ENCODE results near the gene SMIM15.
"Not testable (repeated sequence)": the region's sequence is repeated elsewhere in the genome, so short reads cannot be mapped to it uniquely, and the experiment has no call there.

The SMIM15 gene
- total RNA-seq: 29.6 reads per million, percentile 56 among the genes with 10 or more reads in this experiment

DNA sequence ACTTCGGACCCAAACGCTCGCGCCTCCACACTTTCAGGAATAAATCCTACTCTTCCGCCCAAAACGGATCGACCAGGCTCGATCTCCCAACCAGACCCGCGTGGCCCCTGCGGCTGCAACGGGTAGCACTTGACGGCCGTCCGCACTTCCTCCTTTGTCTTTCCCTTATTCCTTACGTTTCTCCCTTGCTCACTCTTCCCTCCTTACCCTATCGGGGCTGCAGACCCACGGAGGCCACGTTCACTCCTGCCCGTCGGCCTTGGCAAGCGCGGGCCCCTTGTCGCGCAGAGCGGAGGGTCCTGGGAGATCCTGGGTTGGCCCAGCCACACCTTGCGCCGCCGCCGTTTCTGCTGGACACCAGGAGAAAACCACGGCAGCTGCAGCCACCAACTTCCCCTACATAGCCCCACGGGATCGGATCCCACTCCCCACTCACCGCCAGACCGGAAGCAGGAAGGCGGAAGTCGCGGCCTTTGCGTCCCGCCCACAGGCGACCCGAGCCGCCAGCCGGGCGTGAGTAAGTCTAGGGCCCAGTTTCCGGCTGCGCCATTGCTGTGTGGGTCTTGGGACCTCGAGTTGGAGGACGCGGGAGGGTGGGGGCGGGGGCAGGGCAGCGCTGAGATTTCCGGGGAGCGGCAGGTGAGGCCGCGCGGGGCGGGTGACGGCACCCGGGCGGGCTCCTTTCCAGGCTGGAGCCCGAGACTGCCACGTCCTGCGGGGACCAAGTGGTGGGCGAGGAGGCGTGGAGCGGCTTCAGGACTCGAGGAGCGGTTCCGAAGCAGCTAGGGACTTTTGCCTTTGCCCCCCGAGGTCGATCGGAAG, at the start of gene SMIM15:
Gene SMIM15, minus strand, starts transcription at position 459 of the 822 bp plus-strand sequence. CDS start 2,297 bp downstream, outside the sequence.
- peak; percentile 67 for DNase-seq

DNA sequence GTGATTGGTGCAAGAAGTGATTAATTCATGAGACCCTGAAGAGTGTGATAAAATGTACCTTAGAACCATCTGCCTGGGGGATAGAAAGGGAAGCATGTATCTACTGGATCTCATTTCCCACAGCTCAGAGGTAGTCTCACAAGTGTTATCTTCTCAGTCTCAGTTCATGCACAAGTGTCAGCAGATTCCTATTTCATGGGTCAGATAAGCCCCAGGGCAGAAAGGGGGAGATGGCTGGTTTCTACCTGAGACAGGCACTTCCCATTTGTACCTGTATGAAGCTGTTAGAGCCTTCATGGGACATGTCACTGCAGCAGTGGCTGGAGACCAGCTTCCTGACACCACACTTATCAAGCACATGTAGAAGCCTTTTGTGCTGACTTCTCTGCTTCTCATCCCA, 45.6 kb upstream of the SMIM15 start:
- DNase-seq: no peak

GRCh38 chr5:61205013-61205412, 42.7 kb upstream of the SMIM15 start:
- no peak for DNase-seq

DNA sequence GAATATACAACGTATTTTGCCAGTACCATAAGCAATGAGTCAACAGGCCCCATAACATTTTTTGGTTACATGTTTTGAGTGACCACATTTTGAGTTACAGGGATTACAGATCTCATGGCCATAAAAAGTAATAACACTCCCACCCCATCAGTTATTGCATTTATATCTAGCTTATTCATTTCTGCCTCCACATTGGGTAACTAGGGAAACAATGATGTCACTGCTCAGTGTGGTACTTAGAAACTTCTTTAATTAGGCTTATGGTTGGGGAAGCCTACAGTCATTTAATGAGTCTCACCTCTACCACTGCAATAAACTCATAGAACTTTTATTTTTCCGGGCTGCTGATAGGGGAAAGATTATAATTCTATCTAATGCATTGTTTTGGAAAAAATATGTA, 39.9 kb upstream of the SMIM15 start:
- no peak for DNase-seq

DNA sequence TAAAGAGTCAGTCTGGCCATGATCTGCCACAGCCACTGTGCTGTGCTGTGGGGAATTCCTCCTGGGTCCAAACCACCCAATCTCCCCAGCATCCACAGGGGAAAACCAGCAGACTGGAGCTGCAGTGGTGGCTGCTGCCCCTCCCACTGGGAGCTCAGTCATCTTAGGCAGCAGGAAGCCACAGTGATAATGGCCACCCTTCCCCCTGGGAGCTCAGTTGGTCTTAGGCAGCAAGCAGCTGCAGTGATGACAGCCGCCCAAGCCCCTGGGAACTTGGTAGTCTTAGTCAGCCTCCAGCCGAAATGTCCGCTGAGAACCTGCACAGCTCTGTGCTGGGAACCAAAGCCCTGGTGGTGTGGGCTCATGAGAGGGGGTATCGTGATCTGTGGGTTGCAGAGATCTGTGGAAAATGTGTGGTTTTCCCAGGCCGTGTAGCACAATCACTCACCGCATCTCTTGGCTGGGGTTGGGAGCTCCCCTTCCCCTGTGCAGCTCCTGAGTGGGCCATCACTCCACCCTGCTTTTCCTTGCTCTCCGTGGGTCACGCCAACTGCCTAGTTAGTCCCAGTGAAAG, 38.4 kb upstream of the SMIM15 start:
- no peak for DNase-seq

DNA sequence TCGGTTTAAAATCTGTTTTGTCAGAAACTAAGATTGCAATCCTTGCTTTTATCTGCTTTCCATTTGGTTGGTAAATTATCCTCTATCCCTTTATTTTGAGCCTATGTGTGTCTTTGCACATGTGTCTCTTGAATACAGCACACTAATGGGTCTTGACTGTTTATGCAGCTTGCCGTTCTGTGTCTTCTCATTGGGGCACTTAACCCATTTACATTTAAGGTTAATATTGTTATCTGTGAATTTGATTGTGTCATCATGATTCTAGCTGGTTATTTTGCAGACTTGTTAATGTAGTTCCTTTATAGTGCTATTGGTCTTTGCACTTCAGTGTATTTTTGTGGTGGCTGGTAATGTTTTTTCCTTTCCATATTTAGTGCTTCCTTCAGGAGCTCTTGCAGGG, 36.3 kb upstream of the SMIM15 start:
- no peak for DNase-seq

DNA sequence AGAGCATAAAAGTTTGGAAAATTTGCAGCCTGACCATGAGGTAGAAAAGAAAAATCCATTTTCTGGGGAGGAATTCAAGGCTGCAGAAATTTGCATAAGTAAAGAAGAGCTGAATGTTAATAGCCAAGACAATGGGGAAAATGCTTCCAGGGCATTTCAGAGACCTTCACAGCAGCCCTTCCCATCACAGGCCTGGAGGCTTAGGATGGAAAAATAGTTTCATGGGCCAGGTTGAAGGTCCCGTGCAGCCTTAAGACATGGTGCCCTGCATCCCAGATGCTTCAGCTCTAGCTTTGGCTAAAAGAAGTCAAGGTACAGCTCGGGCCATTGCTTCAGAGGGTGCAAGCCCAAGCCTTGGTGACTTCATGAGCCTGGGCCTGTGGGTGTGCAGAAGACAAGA, 25.6 kb upstream of the SMIM15 start:
- DNase-seq: not testable (repeated sequence)

DNA sequence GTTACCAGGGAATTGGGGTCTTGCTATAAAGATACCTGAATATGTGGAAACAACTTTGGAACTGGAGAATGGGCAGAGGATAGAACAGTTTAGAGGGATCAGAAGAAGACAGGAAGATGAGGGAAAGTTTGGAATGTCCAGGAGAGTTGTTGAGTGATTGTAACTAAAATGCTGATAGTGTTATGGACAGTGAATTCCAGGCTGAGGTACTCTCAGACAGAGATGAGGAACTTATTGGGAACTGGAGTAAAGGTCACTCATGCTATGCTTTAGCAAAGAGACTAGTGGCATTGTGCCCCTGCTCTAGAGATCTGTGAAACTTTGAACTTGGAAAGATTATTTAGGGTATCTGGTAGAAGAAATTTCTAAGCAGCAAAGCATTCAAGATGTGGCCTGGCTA, 25.1 kb upstream of the SMIM15 start:
- DNase-seq: not testable (repeated sequence)

GRCh38 chr5:61186634-61187033, 24.4 kb upstream of the SMIM15 start:
- DNase-seq: no peak

GRCh38 chr5:61184708-61185107, 22.4 kb upstream of the SMIM15 start:
- no peak for DNase-seq

DNA sequence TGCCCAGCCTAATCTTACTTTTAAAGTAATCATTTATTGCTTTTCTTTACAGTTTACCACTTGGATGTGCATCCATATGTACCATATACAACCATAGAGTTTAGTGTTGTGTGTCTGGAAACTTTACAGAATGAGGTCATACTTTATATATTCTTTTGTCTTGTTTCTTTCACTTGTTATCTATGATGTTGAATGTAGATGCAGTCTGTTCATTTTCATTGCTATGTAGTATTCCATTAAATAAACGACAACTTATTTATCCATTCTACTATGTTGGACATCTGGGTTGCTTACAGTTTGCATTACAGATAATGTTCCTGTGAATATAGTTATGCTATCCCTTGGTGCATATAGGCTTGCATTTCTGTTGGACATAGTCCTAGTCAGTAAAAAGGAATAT, 21.3 kb upstream of the SMIM15 start:
- DNase-seq: no peak

GRCh38 chr5:61182449-61182848, 20.2 kb upstream of the SMIM15 start:
- no peak for DNase-seq

DNA sequence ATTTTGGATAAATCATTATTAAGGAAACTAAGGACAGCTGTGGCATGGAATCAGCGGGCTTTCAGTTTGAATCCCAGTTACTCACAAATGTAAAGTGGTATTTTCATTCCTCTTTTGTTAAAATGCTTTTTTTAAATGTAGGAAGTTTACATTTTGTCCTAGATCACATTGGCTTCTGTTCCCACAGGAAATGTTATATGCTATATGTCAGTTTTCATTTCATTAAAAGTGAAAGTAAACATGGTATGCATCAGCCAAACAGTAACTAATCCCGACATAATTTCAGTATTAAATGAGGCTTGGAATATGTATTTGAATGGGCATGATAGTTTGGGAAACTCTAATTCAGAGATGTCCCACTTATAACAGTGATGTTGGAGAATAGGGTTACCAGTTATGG, 18.6 kb upstream of the SMIM15 start:
- no peak for DNase-seq

- no peak for DNase-seq
These were observed 16.4 kb upstream of the SMIM15 start for GRCh38 chr5:61178702-61179101.

DNA sequence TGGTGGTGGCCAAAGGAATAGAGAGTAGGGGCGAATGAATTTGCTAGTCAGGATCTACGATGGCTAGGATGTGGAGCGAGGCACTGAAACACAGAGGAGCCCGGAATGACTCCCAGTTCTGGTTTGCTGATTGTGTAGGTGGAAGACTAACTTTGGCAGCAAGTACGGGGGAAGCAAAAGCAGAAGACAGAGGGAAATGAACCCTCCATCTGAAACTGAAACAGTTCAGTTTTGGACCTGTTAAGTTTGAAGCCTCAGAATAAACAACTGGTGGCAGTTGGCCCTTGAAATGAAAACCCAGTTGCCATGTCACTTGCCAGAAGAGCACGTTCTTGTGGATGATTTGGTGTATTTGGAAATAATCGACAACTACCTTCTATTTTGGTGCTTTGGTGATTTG, 15.4 kb upstream of the SMIM15 start:
- DNase-seq: no peak

- no peak for DNase-seq
These were observed 14.8 kb upstream of the SMIM15 start for GRCh38 chr5:61177070-61177469.

GRCh38 chr5:61176631-61177030, 14.4 kb upstream of the SMIM15 start:
- no peak for DNase-seq

DNA sequence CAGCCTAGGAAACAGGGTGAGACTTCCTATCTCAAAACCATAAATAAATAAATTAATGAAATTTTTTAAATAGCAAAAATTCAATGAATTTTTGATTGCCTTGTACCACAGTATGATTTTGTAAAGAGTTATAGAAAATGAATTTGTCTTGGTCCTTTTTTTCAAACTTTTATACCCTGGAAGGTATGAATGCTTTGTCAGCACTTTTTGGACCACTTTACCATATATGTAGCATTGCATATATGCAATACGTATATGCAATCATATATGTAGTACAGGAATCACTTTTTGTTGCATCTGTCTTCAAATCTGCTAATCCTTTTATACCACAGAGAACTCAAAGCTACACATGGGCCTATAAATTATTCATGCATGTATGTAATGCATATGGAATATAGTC, 9.2 kb upstream of the SMIM15 start:
- no peak for DNase-seq

GRCh38 chr5:61168951-61169350, 6.7 kb upstream of the SMIM15 start:
- DNase-seq: no peak

- DNase-seq: no peak
These were observed 5.1 kb upstream of the SMIM15 start for GRCh38 chr5:61167382-61167781.

DNA sequence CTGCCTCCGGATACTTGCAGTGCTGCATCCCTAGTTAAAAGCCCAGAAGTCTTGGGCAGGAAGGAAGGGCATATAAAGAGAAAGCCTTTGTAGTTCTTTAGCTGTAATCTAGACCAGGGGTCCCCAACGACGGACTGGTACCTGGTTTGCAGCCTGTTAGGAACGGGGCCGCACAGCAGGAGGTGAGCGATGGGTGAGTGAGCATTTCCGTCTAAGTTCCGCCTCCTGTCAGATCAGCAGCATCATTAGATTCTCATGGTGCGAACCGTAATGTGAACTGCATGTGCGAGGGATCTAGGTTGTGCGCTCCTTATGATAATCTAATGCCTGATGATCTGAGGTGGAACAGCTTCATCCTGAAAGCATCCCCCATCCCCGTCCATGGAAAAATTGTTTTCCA, 1.6 kb upstream of the SMIM15 start:
- DNase-seq: no peak

- no peak for DNase-seq
These were observed 732 bp upstream of the SMIM15 start for GRCh38 chr5:61162832-61163567.

- DNase-seq: no peak
These were observed 1.8 kb downstream of the SMIM15 start for GRCh38 chr5:61160497-61160896.

DNA sequence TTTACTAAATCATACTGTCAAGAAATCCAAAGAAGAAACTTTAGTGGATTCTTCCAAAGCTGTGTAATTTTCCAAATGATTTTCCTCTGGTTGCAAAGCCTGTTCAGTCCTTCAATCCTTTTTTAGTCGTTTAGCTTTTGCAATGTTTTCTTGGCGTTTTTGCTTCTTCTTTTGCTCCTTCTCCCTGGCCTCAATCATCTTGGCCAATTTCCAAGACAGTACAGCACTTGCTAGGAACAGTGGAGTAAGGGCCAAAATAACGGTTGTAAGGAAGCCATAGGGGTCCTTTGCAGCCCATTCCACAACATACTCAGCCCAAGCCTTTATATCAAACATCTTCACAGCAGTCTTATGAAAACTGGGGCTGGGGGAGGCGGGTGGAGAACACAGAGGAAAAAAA, 2.4 kb downstream of the SMIM15 start:
- DNase-seq: no peak

Measured in effector CD4-positive, alpha-beta T cell (primary cell).